Parathyroid adenoma (tissue), 2 donors: ENCODE results near the gene PCBP3.

Experiments used
- H2AFZ ChIP-seq: fragments of 300-600 bp; sonication (generic); one replicate; pipeline ENCODE4 v1.7.0; 2017; ENCODE audit warnings: antibody characterized with exemption, mild to moderate bottlenecking
- H3K27ac ChIP-seq: fragments of 300-600 bp; sonication (generic); one replicate; pipeline ENCODE4 v1.7.0; 2017
- H3K27me3 ChIP-seq: fragments of 300-600 bp; sonication (generic); one replicate; pipeline ENCODE4 v1.7.0; 2017; ENCODE audit warnings: low read length; ENCODE audit not compliant: control insufficient read depth, insufficient read depth
- H3K36me3 ChIP-seq: fragments of 300-600 bp; sonication (generic); one replicate; pipeline ENCODE4 v1.7.0; 2017; ENCODE audit warnings: low read length; ENCODE audit not compliant: control insufficient read depth, insufficient read depth
- H3K4me1 ChIP-seq: fragments of 300-600 bp; sonication (generic); one replicate; pipeline ENCODE4 v1.7.0; 2017; ENCODE audit warnings: control low read depth
- H3K4me2 ChIP-seq: fragments of 300-600 bp; sonication (generic); one replicate; pipeline ENCODE4 v1.7.0; 2017; ENCODE audit warnings: low read length
- H3K4me3 ChIP-seq: fragments of 300-600 bp; sonication (generic); one replicate; pipeline ENCODE4 v1.7.0; 2017; ENCODE audit warnings: low read depth, low read length
- H3K79me2 ChIP-seq: fragments of 300-600 bp; sonication (generic); one replicate; pipeline ENCODE4 v1.7.0; 2017; ENCODE audit warnings: control low read depth
- H3K9ac ChIP-seq: fragments of 300-600 bp; sonication (generic); one replicate; pipeline ENCODE4 v1.7.0; 2017; ENCODE audit warnings: mild to moderate bottlenecking
- H3K9me3 ChIP-seq: fragments of 300-600 bp; sonication (generic); one replicate; pipeline ENCODE4 v1.7.0; 2017; ENCODE audit warnings: low read length; ENCODE audit not compliant: control insufficient read depth
- CTCF ChIP-seq: fragments of 300-600 bp; sonication (generic); IDR thresholded peaks from one replicate; pipeline ENCODE4 v1.7.0; 2017; ENCODE audit warnings: antibody characterized with exemption, mild to moderate bottlenecking
- donor health status: primary hyperparathyroidism.

The PCBP3 gene

GRCh38 chr21:45970674-45971615, 327.4 kb downstream of the PCBP3 start:
- H2AFZ ChIP-seq = peak overlapping the region; percentile 34
- H3K27me3 ChIP-seq = no peaks in the 10 kb centered on the region
- H3K4me2 ChIP-seq = no peak overlapping the region
- TF ChIP-seq CTCF = peak; percentile 64
- no peaks in the 10 kb centered on the region for H3K9me3 ChIP-seq
- no peak overlapping the region for H3K27ac ChIP-seq
- H3K9ac ChIP-seq = no peak overlapping the region
- no peaks in the 10 kb centered on the region for H3K36me3 ChIP-seq
- H3K4me1 ChIP-seq = no peaks in the 10 kb centered on the region
- H3K4me3 ChIP-seq = no peak overlapping the region
- H3K79me2 ChIP-seq = no peaks in the 10 kb centered on the region

- H3K27me3 ChIP-seq = no peaks in the 10 kb centered on the region
- H2AFZ ChIP-seq = no peak overlapping the region
- no peak for TF ChIP-seq CTCF
- H3K36me3 ChIP-seq = no peaks in the 10 kb centered on the region
- no peaks in the 10 kb centered on the region for H3K79me2 ChIP-seq
- H3K9me3 ChIP-seq = no peaks in the 10 kb centered on the region
- no peak overlapping the region for H3K4me2 ChIP-seq
- no peak overlapping the region for H3K4me3 ChIP-seq
- H3K4me1 ChIP-seq = no peaks in the 10 kb centered on the region
- H3K9ac ChIP-seq = no peak overlapping the region
- peak overlapping the region; percentile 54 for H3K27ac ChIP-seq
Measured at GRCh38 chr21:45971616-45972352, 328.3 kb downstream of the PCBP3 start.

GRCh38 chr21:45972353-45972715, 328.8 kb downstream of the PCBP3 start:
- no peaks in the 10 kb centered on the region for H3K9me3 ChIP-seq
- no peaks in the 10 kb centered on the region for H3K36me3 ChIP-seq
- no peak for TF ChIP-seq CTCF
- no peak overlapping the region for H3K4me2 ChIP-seq
- H3K79me2 ChIP-seq = no peaks in the 10 kb centered on the region
- H3K4me3 ChIP-seq = no peak overlapping the region
- H2AFZ ChIP-seq = no peak overlapping the region
- peak overlapping the region; percentile 54 for H3K27ac ChIP-seq
- no peaks in the 10 kb centered on the region for H3K27me3 ChIP-seq
- H3K4me1 ChIP-seq = no peaks in the 10 kb centered on the region
- H3K9ac ChIP-seq = no peak overlapping the region

- Histone ChIP-seq H3K4me1 (no peaks in the 10 kb centered on the region), H3K9ac (no peak overlapping the region), H3K27ac (peak overlapping the region; percentile 69)
Measured at GRCh38 chr21:45972716-45973474, 329.4 kb downstream of the PCBP3 start.

More at GRCh38 chr21:45972716-45973474, 329.4 kb downstream of the PCBP3 start:
- Histone ChIP-seq H3K36me3 (no peaks in the 10 kb centered on the region), H3K9me3 (no peaks in the 10 kb centered on the region), H3K4me2 (peak overlapping the region; percentile 93), H3K79me2 (no peaks in the 10 kb centered on the region), H3K27me3 (no peaks in the 10 kb centered on the region), H2AFZ (peak overlapping the region; percentile 83), H3K4me3 (peak overlapping the region; percentile 71)
- TF ChIP-seq CTCF = no peak
